ENCODE data around the gene SGPL1. TPM values are rescaled to one million over a fixed set of nuclear protein-coding genes. Genes with fewer than 3 reads are reported as not detected.

The SGPL1 gene
- total and polyA plus RNA-seq, 4 donors, result 5.8 to 45.0 (median 19.1) TPM

DNA sequence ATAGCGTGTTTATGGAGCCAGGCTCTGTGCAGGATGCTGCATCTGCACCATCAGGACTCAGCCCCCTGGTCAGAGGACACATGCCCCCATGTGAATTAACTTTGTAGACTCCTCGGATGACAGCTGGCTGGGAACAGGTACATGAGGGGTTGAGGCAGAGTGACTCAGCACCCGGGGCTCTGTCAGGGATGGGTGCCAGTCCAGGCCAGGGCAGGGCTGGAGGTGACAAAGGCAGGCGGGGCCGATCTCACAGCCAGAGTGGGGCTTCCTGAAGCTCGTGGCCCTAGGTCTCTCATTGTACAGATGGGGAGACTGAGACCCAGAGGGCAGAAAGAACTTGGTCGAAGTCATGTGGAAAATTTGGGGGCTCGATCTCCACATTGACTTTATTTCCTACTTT, 107.9 kb downstream of the SGPL1 start:
- no peaks in the 10 kb centered on the region for H3K27me3 ChIP-seq (ENCODE audit: control insufficient read depth in 1 of 2, insufficient read depth in 2 of 2, low read length in 1 of 2)
- no peak overlapping the region for H3K4me3 ChIP-seq (ENCODE audit: low read length in 2 of 2)
- H3K9me3 ChIP-seq (ENCODE audit: control insufficient read depth, low read length), result no peaks in the 10 kb centered on the region
- DNase-seq, result no peak
- no peak for ATAC-seq (ENCODE audit: low FRiP score)
- H3K36me3 ChIP-seq (ENCODE audit: control insufficient read depth in 1 of 2, insufficient read depth in 2 of 2, low read length in 1 of 2), result no peaks in the 10 kb centered on the region
- H3K27ac ChIP-seq (ENCODE audit: low read depth in 1 of 2, low read length in 2 of 2), result no peak overlapping the region
- intact Hi-C loops (cut with DNase I), result loop anchor here in 1 of 2 donors (2.0 kb wide), 2 partner anchors 287 to 361 kb away; no protein-coding TSS in a partner anchor
- no peaks in the 10 kb centered on the region for H3K4me1 ChIP-seq (ENCODE audit: control insufficient read depth in 1 of 2, insufficient read depth in 2 of 2, low read length in 2 of 2)
- WGBS, 2 donors, result 85 to 86% methylated on average over 8 of the region's 8 CpGs

- intact Hi-C loops (cut with DNase I), result loop anchor here (1.0 to 5.0 kb wide), 4 partner anchors 284 to 359 kb away; no protein-coding TSS in a partner anchor
- peak; percentile 83 for ATAC-seq (ENCODE audit: low FRiP score)
Observed at GRCh38 chr10:70925377-70926225, 109.9 kb downstream of the SGPL1 start.

DNA sequence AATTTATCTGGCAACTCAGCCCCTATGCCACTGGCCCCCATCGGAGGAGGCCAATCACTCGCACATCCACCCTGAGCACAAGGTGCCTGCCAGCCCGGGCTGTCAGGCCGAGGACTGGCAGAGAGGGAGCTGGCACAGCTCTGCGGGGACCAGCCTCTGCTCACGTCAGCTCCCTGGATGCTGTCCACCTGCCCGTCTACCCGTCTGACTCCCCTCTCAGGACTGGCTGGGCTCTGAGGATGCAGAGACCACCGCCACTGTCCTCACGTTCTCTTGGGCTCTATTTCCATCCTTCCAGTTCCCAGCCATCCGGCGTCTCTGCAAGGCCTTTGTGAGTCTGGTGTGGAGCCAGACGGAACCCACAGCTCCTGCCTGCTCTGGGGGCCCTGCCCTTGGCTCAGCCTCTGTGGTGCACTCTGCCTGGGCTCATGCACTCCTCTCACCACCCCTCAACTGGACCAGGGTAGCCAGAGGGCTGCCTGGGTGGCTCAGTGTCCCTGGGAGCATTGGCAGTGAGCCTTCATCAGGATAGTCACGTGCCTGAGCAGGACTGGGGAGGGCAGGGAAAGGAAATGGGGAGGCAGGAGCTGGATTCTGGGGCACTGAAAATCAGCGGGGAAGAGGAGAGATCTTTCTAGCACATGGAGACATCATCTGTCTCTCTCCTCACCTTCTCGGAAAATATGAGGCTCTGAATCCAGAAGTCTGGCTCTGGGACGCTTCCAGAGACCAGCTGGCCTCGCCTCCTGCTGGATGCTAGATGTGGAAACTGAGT, 110.7 kb downstream of the SGPL1 start:
- H3K9me3 ChIP-seq (ENCODE audit: control insufficient read depth, low read length), result no peaks in the 10 kb centered on the region
- no peaks in the 10 kb centered on the region for H3K4me1 ChIP-seq (ENCODE audit: control insufficient read depth in 1 of 2, insufficient read depth in 2 of 2, low read length in 2 of 2)
- WGBS, 2 donors, result 24 to 29% methylated on average over 18 of the region's 18 CpGs
- no peak overlapping the region for H3K27ac ChIP-seq (ENCODE audit: low read depth in 1 of 2, low read length in 2 of 2)
- H3K36me3 ChIP-seq (ENCODE audit: control insufficient read depth in 1 of 2, insufficient read depth in 2 of 2, low read length in 1 of 2), result no peaks in the 10 kb centered on the region
- no peaks in the 10 kb centered on the region for H3K27me3 ChIP-seq (ENCODE audit: control insufficient read depth in 1 of 2, insufficient read depth in 2 of 2, low read length in 1 of 2)
- no peak overlapping the region for H3K4me3 ChIP-seq (ENCODE audit: low read length in 2 of 2)
- intact Hi-C loops (cut with DNase I), result loop anchor here in 1 of 2 donors (1.0 to 5.0 kb wide), 3 partner anchors 283 to 358 kb away; no protein-coding TSS in a partner anchor
- DNase-seq, result no peak
- peak; percentile 23 for ATAC-seq (ENCODE audit: low FRiP score)

More at GRCh38 chr10:70925377-70926225, 109.9 kb downstream of the SGPL1 start:
- Histone ChIP-seq H3K4me3 (ENCODE audit: low read length in 2 of 2) (no peak overlapping the region), H3K27ac (ENCODE audit: low read depth in 1 of 2, low read length in 2 of 2) (no peak overlapping the region), H3K9me3 (ENCODE audit: control insufficient read depth, low read length) (no peaks in the 10 kb centered on the region), H3K27me3 (ENCODE audit: control insufficient read depth in 1 of 2, insufficient read depth in 2 of 2, low read length in 1 of 2) (no peaks in the 10 kb centered on the region), H3K36me3 (ENCODE audit: control insufficient read depth in 1 of 2, insufficient read depth in 2 of 2, low read length in 1 of 2) (no peaks in the 10 kb centered on the region), H3K4me1 (ENCODE audit: control insufficient read depth in 1 of 2, insufficient read depth in 2 of 2, low read length in 2 of 2) (no peaks in the 10 kb centered on the region)
- peak; percentile 61 to 89 for DNase-seq
- 19 to 20% methylated on average over 22 of the region's 22 CpGs for WGBS, 2 donors

- WGBS, 2 donors, result 38 to 56% methylated on average over 13 of the region's 13 CpGs
- DNase-seq, result no peak
- no peaks in the 10 kb centered on the region for H3K36me3 ChIP-seq (ENCODE audit: control insufficient read depth in 1 of 2, insufficient read depth in 2 of 2, low read length in 1 of 2)
- no peaks in the 10 kb centered on the region for H3K9me3 ChIP-seq (ENCODE audit: control insufficient read depth, low read length)
- no peaks in the 10 kb centered on the region for H3K27me3 ChIP-seq (ENCODE audit: control insufficient read depth in 1 of 2, insufficient read depth in 2 of 2, low read length in 1 of 2)
- no peak overlapping the region for H3K4me3 ChIP-seq (ENCODE audit: low read length in 2 of 2)
- no peak for ATAC-seq (ENCODE audit: low FRiP score)
- H3K4me1 ChIP-seq (ENCODE audit: control insufficient read depth in 1 of 2, insufficient read depth in 2 of 2, low read length in 2 of 2), result no peaks in the 10 kb centered on the region
- intact Hi-C loops (cut with DNase I), result loop anchor here in 1 of 2 donors (2.0 to 5.0 kb wide), 2 partner anchors 340 to 357 kb away; no protein-coding TSS in a partner anchor
- no peak overlapping the region for H3K27ac ChIP-seq (ENCODE audit: low read depth in 1 of 2, low read length in 2 of 2)
Observed at GRCh38 chr10:70927189-70927943, 111.6 kb downstream of the SGPL1 start.

DNA sequence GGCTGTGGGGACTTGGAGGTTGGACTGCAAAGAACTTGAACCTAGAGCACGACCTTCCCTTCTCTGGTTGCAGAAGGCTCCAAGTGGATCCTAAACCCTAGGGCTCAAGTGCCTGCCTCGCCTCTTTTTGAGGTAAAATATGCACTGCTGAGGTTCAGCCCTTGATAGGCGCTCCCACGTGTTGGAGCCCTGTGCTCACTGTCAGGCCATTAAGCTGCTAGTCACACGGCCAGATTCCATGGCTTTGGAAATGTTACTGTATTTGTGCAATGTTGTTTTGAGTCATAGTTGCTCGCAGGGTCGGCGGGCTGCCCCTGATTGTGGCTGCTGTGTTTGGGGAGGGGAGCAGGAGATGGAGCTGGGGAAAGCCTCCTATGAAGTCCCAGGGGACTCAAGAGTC, 112.4 kb downstream of the SGPL1 start:
- no peak for DNase-seq
- Histone ChIP-seq H3K27ac (ENCODE audit: low read depth in 1 of 2, low read length in 2 of 2) (no peak overlapping the region), H3K27me3 (ENCODE audit: control insufficient read depth in 1 of 2, insufficient read depth in 2 of 2, low read length in 1 of 2) (no peaks in the 10 kb centered on the region), H3K36me3 (ENCODE audit: control insufficient read depth in 1 of 2, insufficient read depth in 2 of 2, low read length in 1 of 2) (no peaks in the 10 kb centered on the region), H3K9me3 (ENCODE audit: control insufficient read depth, low read length) (no peaks in the 10 kb centered on the region), H3K4me1 (ENCODE audit: control insufficient read depth in 1 of 2, insufficient read depth in 2 of 2, low read length in 2 of 2) (no peaks in the 10 kb centered on the region), H3K4me3 (ENCODE audit: low read length in 2 of 2) (no peak overlapping the region)
- ATAC-seq (ENCODE audit: low FRiP score), result no peak
- 77% methylated on average over 8 of the region's 8 CpGs for WGBS, 2 donors
- intact Hi-C loops (cut with DNase I), result loop anchor here in 1 of 2 donors (5.0 kb wide), 1 partner anchor 339 kb away; no protein-coding TSS in a partner anchor

GRCh38 chr10:70930263-70931000, 114.7 kb downstream of the SGPL1 start:
- Histone ChIP-seq H3K27me3 (ENCODE audit: control insufficient read depth in 1 of 2, insufficient read depth in 2 of 2, low read length in 1 of 2) (no peaks in the 10 kb centered on the region), H3K36me3 (ENCODE audit: control insufficient read depth in 1 of 2, insufficient read depth in 2 of 2, low read length in 1 of 2) (no peaks in the 10 kb centered on the region), H3K27ac (ENCODE audit: low read depth in 1 of 2, low read length in 2 of 2) (no peak overlapping the region), H3K4me1 (ENCODE audit: control insufficient read depth in 1 of 2, insufficient read depth in 2 of 2, low read length in 2 of 2) (no peaks in the 10 kb centered on the region), H3K4me3 (ENCODE audit: low read length in 2 of 2) (no peak overlapping the region), H3K9me3 (ENCODE audit: control insufficient read depth, low read length) (no peaks in the 10 kb centered on the region)
- no peak for ATAC-seq (ENCODE audit: low FRiP score)
- no peak for DNase-seq
- intact Hi-C loops (cut with DNase I), result no loop called here
- 70 to 77% methylated on average over 17 of the region's 17 CpGs for WGBS, 2 donors

Measured in aorta (tissue), 5 donors.